GM23338 (cell line): ENCODE results near the gene ERGIC2. TPM values are rescaled to one million over a fixed set of nuclear protein-coding genes. Genes with fewer than 3 reads are reported as not detected.

Experiments
- ATAC-seq: fragments of 200-7000 bp; cut with Tn5 transposase; 3 replicates; pipeline ENCODE4 v1.9.1; 2020
- DNase-seq: peaks from one replicate; pipeline ENCODE4 v3.0.0-alpha.2; 2015; ENCODE audit warnings: low spot score
- H2AFZ ChIP-seq: fragments of 200-600 bp; sonication (generic); 2 replicates; pipeline ENCODE4 v1.8.0; 2016; ENCODE audit warnings: antibody characterized with exemption, mild to moderate bottlenecking, moderate library complexity
- H3F3A ChIP-seq: fragments of 200-600 bp; sonication (generic); replicated peaks from 2 replicates; pipeline ENCODE4 v1.8.0; 2017; ENCODE audit warnings: antibody characterized with exemption, mixed run types, low read depth
- H3K27ac ChIP-seq: fragments of 200-600 bp; sonication (generic); 2 replicates; pipeline ENCODE4 v1.6.1; 2016; ENCODE audit warnings: low read depth
- H3K27me3 ChIP-seq: fragments of 200-600 bp; sonication (generic); 2 replicates; pipeline ENCODE4 v1.8.0; 2016; ENCODE audit warnings: mild to moderate bottlenecking, mixed run types, moderate library complexity; ENCODE audit not compliant: insufficient read depth
- H3K36me3 ChIP-seq: fragments of 200-600 bp; sonication (generic); 2 replicates; pipeline ENCODE4 v1.8.0; 2016; ENCODE audit warnings: mild to moderate bottlenecking; ENCODE audit not compliant: insufficient read depth
- H3K4me1 ChIP-seq: fragments of 200-600 bp; sonication (generic); 2 replicates; pipeline ENCODE4 v1.8.0; 2016; ENCODE audit warnings: mild to moderate bottlenecking, moderate library complexity; ENCODE audit not compliant: insufficient read depth
- H3K4me2 ChIP-seq: fragments of 200-600 bp; sonication (generic); 2 replicates; pipeline ENCODE4 v1.7.1; 2017; ENCODE audit warnings: mixed run types
- H3K4me3 ChIP-seq: fragments of 200-600 bp; sonication (generic); 2 replicates; pipeline ENCODE4 v1.6.1; 2016; ENCODE audit warnings: mixed run types
- H3K79me2 ChIP-seq: fragments of 200-600 bp; sonication (generic); replicated peaks from 2 replicates; pipeline ENCODE4 v1.8.0; 2017; ENCODE audit warnings: mild to moderate bottlenecking; ENCODE audit not compliant: insufficient read depth
- H3K9me2 ChIP-seq: fragments of 200-600 bp; sonication (generic); 2 replicates; pipeline ENCODE4 v1.8.0; 2017; ENCODE audit not compliant: insufficient read depth
- H4K20me1 ChIP-seq: fragments of 200-600 bp; sonication (generic); replicated peaks from 2 replicates; pipeline ENCODE4 v1.8.0; 2017; ENCODE audit warnings: mild to moderate bottlenecking; ENCODE audit not compliant: insufficient read depth
- H3K27ac Mint-ChIP-seq: 2 replicates; pipeline ENCODE4 v1.8.0; 2020; ENCODE audit warnings: inconsistent platforms, mild to moderate bottlenecking, moderate library complexity, mixed read lengths
- H3K27me3 Mint-ChIP-seq: 3 replicates; pipeline ENCODE4 v1.8.0; 2022; ENCODE audit warnings: low read depth, mild to moderate bottlenecking, moderate library complexity, mixed read lengths, inconsistent platforms; ENCODE audit not compliant: insufficient read depth, poor library complexity
- H3K36me3 Mint-ChIP-seq: 3 replicates; pipeline ENCODE4 v1.8.0; 2021; ENCODE audit warnings: low read depth, mild to moderate bottlenecking, inconsistent platforms, moderate library complexity, mixed read lengths
- H3K4me1 Mint-ChIP-seq: 3 replicates; pipeline ENCODE4 v1.8.0; 2020; ENCODE audit warnings: mild to moderate bottlenecking, inconsistent platforms, mixed read lengths
- H3K4me3 Mint-ChIP-seq: 3 replicates; pipeline ENCODE4 v1.8.0; 2021; ENCODE audit warnings: moderate library complexity, mild to moderate bottlenecking, inconsistent platforms, mixed read lengths
- H3K9me3 Mint-ChIP-seq: 3 replicates; pipeline ENCODE4 v1.8.0; 2020; ENCODE audit warnings: moderate library complexity, mild to moderate bottlenecking, inconsistent platforms, mixed read lengths
- CREB1 ChIP-seq: fragments of 250-450 bp; sonication (Bioruptor Pico); IDR thresholded peaks from 2 replicates; pipeline ENCODE4 v1.5.0; 2020; ENCODE audit warnings: low read depth, mild to moderate bottlenecking, moderate library complexity
- ETS1 ChIP-seq: IDR thresholded peaks from 2 replicates; pipeline ENCODE4 v1.6.1; 2016; ENCODE audit warnings: antibody characterized with exemption
- EZH2 ChIP-seq: fragments of 200-600 bp; sonication (generic); IDR thresholded peaks from one replicate; pipeline ENCODE4 v1.8.0; 2017; ENCODE audit warnings: antibody characterized with exemption, mild to moderate bottlenecking, low read depth; ENCODE audit not compliant: unreplicated experiment
- POLR2AphosphoS5 ChIP-seq: IDR thresholded peaks from 2 replicates; pipeline ENCODE4 v1.6.1; 2016; ENCODE audit warnings: antibody characterized with exemption, low read depth
- REST ChIP-seq: IDR thresholded peaks from one replicate; pipeline ENCODE4 v1.6.1; 2018; ENCODE audit warnings: antibody characterized with exemption; ENCODE audit not compliant: unreplicated experiment
- STAT1 ChIP-seq: IDR thresholded peaks from one replicate; pipeline ENCODE4 v1.6.1; 2016; ENCODE audit warnings: antibody characterized with exemption; ENCODE audit not compliant: unreplicated experiment
- ZNF114 ChIP-seq: fragments of 250-450 bp; sonication (Bioruptor Pico); IDR thresholded peaks from 2 replicates; pipeline ENCODE4 v1.5.0; 2020; ENCODE audit warnings: mild to moderate bottlenecking, moderate library complexity
- ZNF331 ChIP-seq: fragments of 250-450 bp; sonication (Bioruptor Pico); IDR thresholded peaks from 2 replicates; pipeline ENCODE4 v1.5.0; 2020; ENCODE audit warnings: low read depth, mild to moderate bottlenecking, moderate library complexity
- ZNF462 ChIP-seq: fragments of 250-450 bp; sonication (Bioruptor Pico); IDR thresholded peaks from 2 replicates; pipeline ENCODE4 v1.5.0; 2020; ENCODE audit warnings: mild to moderate bottlenecking, moderate library complexity
- polyA plus RNA-seq: library from polyadenylated mRNA; unstranded; fragments of >200 nt; fragmentation: Nextera tagmentation; extraction: Ambion mirVana; gene quantifications from 2 replicates; pipeline ENCODE4 v1.2.1, GENCODE V29; 2016
- total RNA-seq: library from RNA; depleted of rRNA; stranded (reverse); fragments of >200 nt; shearing (Covaris generic); gene quantifications from 2 replicates; pipeline ENCODE4 v1.2.3, GENCODE V29; 2014

ERGIC2 gene
- total and polyA plus RNA-seq, 2 experiments from 2014 or later, result 77.1 to 107 TPM

- no peak for TF ChIP-seq ETS1
Observed at GRCh38 chr12:29380536-29381523, at the start of gene ERGIC2 (continued).

- no peak overlapping the region for H2AFZ ChIP-seq
Observed at GRCh38 chr12:29430716-29431044, 49.7 kb upstream of the ERGIC2 start.

More at GRCh38 chr12:29430716-29431044, 49.7 kb upstream of the ERGIC2 start:
- peak overlapping the region; percentile 81; the same call in 1 of the 2 replicates for H3K27ac Mint-ChIP-seq
- no peak overlapping the region for H3K4me2 ChIP-seq
- no peaks in the 10 kb centered on the region for H3K9me3 Mint-ChIP-seq
- H3K36me3 Mint-ChIP-seq, result no peaks in the 10 kb centered on the region
- no peak for DNase-seq
- no peaks in the 10 kb centered on the region for H3K27me3 Mint-ChIP-seq
- H3K4me3 ChIP-seq, result no peak overlapping the region
- no peak overlapping the region for H3K27ac ChIP-seq
- no peak overlapping the region for H3K4me3 Mint-ChIP-seq
- no peaks in the 10 kb centered on the region for H3K36me3 ChIP-seq
- H3K79me2 ChIP-seq, result no peaks in the 10 kb centered on the region
- no peaks in the 10 kb centered on the region for H3F3A ChIP-seq
- H3K4me1 Mint-ChIP-seq, result peaks cover 4% of the 10 kb centered on the region; the same call in 1 of the 3 replicates
- H3K4me1 ChIP-seq, result no peaks in the 10 kb centered on the region
- no peak for ATAC-seq
- H4K20me1 ChIP-seq, result no peaks in the 10 kb centered on the region
- 0 out of 2 replicates have a peak, but pooled peaks cover 11% of the 10 kb centered on the region for H3K9me2 ChIP-seq
- H3K27me3 ChIP-seq, result no peaks in the 10 kb centered on the region
- no peak for TF ChIP-seq ETS1
- TF ChIP-seq REST, result no peak
- TF ChIP-seq ZNF331 (CRISPR knock-in tag), result no peak
- TF ChIP-seq STAT1, result no peak
- TF ChIP-seq EZH2, result no peak
- TF ChIP-seq POLR2AphosphoS5, result no peak
- TF ChIP-seq ZNF114 (CRISPR knock-in tag), result no peak
- no peak for TF ChIP-seq CREB1 (CRISPR knock-in tag)
- TF ChIP-seq ZNF462 (CRISPR knock-in tag), result no peak
